Lower lobe of right lung (tissue), 2 donors: ENCODE data around the gene RAB19. TPM values are rescaled to one million over a fixed set of nuclear protein-coding genes. Genes with fewer than 3 reads are reported as not detected.
"Not testable (repeated sequence)": the region's sequence is repeated elsewhere in the genome, so short reads cannot be mapped to it uniquely, and the experiment has no call there.

Experiments
- ATAC-seq, 2 donors: fragments of 200-7000 bp; cut with Tn5 transposase; one replicate each; pipeline ENCODE4 v1.9.1; 2020 to 2022; ENCODE audit warnings: mild to moderate bottlenecking in 2 of 2, moderate library complexity in 2 of 2
- DNase-seq: peaks from one replicate; pipeline ENCODE4 v3.0.0-alpha.2; 2020
- H3K27ac ChIP-seq: fragments of 200-600 bp; one replicate; pipeline ENCODE4 v1.8.0; 2022
- H3K27me3 ChIP-seq: fragments of 200-600 bp; one replicate; pipeline ENCODE4 v1.8.0; 2022; ENCODE audit warnings: low read depth
- H3K36me3 ChIP-seq: fragments of 200-600 bp; one replicate; pipeline ENCODE4 v1.8.0; 2022; ENCODE audit warnings: mild to moderate bottlenecking
- H3K4me1 ChIP-seq: fragments of 200-600 bp; one replicate; pipeline ENCODE4 v1.8.0; 2022
- H3K4me3 ChIP-seq: fragments of 200-600 bp; one replicate; pipeline ENCODE4 v1.8.0; 2022; ENCODE audit warnings: mild to moderate bottlenecking
- H3K9me3 ChIP-seq: fragments of 200-600 bp; one replicate; pipeline ENCODE4 v1.8.0; 2022
- CTCF ChIP-seq: fragments of 200-600 bp; IDR thresholded peaks from one replicate; pipeline ENCODE4 v1.8.0; 2022; ENCODE audit warnings: antibody characterized with exemption, mild to moderate bottlenecking
- intact Hi-C: fragments of 100-400 bp; cut with DNase I; formaldehyde crosslinking; loops from one replicate; pipeline ENCODE4 v1.11.0; 2022
- total RNA-seq: library from RNA; stranded (reverse); fragmentation: NEBNext Ultra II Directional; extraction: Animal tissue kit (Norgen Biotek cat#: 25700); gene quantifications from one replicate; pipeline ENCODE4 v1.2.1, GENCODE V29; 2021
- donor health status: DM: no; HTN: yes; CAD: no; lungs with severe emphysema.

Gene RAB19
- total RNA-seq, 1 donor from 2014 or later = 1.7 TPM

DNA sequence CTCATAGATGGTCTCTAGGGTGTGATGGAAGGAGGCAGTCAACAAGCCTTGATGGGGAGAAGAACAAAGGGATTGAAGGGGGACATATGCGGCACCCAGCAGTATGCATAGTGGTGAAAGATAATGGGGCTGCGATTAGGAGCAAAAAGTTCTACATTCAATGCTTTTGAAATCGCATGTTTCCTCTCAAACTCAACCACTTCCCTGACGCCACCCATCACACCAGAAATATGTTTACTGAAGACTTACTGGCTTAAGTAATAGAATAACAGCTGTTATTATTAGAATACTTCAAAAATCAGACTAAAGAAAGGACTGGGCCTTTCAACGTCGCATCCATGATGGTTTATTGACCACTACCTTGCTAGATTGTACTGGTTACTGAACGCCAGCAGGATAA lies 44.0 kb downstream of the RAB19 start:
- no peak for ATAC-seq
- intact Hi-C loops = no loop called here

GRCh38 chr7:140448781-140449480 lies 45.1 kb downstream of the RAB19 start:
- no peak for ATAC-seq
- intact Hi-C loops = no loop called here
- no peak for DNase-seq

More for the DNA sequence above, 44.0 kb downstream of the RAB19 start:
- no peak for TF ChIP-seq CTCF
- H3K36me3 ChIP-seq = peaks cover 7% of the 10 kb centered on the region
- H3K9me3 ChIP-seq = no peaks in the 10 kb centered on the region
- peaks cover 11% of the 10 kb centered on the region for H3K4me1 ChIP-seq
- no peak overlapping the region for H3K4me3 ChIP-seq
- no peak overlapping the region for H3K27ac ChIP-seq
- no peaks in the 10 kb centered on the region for H3K27me3 ChIP-seq
- no peak for DNase-seq

GRCh38 chr7:140451716-140452115 lies 47.9 kb downstream of the RAB19 start:
- Histone ChIP-seq H3K27me3 (no peaks in the 10 kb centered on the region), H3K9me3 (no peaks in the 10 kb centered on the region), H3K36me3 (peaks cover 46% of the 10 kb centered on the region), H3K27ac (no peak overlapping the region), H3K4me1 (peaks cover 22% of the 10 kb centered on the region), H3K4me3 (no peak overlapping the region)
- no peak for ATAC-seq
- DNase-seq = no peak
- no peak for TF ChIP-seq CTCF
- intact Hi-C loops = no loop called here

More at GRCh38 chr7:140448781-140449480, 45.1 kb downstream of the RAB19 start:
- peaks cover 18% of the 10 kb centered on the region for H3K36me3 ChIP-seq
- H3K27ac ChIP-seq = no peak overlapping the region
- no peaks in the 10 kb centered on the region for H3K9me3 ChIP-seq
- H3K27me3 ChIP-seq = no peaks in the 10 kb centered on the region
- H3K4me3 ChIP-seq = no peak overlapping the region
- H3K4me1 ChIP-seq = peaks cover 11% of the 10 kb centered on the region
- no peak for TF ChIP-seq CTCF

DNA sequence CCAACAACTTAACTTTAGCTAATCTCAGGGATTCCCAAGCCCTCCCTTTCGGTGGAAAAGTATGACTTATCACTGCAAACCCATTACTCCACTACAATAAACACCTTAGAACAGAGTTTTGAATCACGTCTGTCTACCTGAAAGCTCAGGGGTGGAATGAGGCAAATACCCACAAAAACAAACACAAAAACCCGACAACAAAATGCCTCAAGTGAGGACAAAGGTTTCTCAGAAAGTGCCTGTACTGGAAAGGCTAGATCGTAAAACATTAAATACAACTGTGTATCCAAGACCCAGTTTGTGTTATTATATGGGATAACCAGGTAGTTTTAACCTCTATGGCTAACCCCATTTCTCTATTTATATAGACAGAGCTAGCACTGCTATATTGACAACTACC lies 49.4 kb downstream of the RAB19 start:
- ATAC-seq (no peak), DNase-seq (no peak)
- no peak for TF ChIP-seq CTCF
- no peak overlapping the region for H3K4me3 ChIP-seq
- H3K27me3 ChIP-seq = no peaks in the 10 kb centered on the region
- H3K36me3 ChIP-seq = peaks cover 60% of the 10 kb centered on the region
- H3K27ac ChIP-seq = no peak overlapping the region
- peaks cover 22% of the 10 kb centered on the region for H3K4me1 ChIP-seq
- intact Hi-C loops = no loop called here
- H3K9me3 ChIP-seq = no peaks in the 10 kb centered on the region

DNA sequence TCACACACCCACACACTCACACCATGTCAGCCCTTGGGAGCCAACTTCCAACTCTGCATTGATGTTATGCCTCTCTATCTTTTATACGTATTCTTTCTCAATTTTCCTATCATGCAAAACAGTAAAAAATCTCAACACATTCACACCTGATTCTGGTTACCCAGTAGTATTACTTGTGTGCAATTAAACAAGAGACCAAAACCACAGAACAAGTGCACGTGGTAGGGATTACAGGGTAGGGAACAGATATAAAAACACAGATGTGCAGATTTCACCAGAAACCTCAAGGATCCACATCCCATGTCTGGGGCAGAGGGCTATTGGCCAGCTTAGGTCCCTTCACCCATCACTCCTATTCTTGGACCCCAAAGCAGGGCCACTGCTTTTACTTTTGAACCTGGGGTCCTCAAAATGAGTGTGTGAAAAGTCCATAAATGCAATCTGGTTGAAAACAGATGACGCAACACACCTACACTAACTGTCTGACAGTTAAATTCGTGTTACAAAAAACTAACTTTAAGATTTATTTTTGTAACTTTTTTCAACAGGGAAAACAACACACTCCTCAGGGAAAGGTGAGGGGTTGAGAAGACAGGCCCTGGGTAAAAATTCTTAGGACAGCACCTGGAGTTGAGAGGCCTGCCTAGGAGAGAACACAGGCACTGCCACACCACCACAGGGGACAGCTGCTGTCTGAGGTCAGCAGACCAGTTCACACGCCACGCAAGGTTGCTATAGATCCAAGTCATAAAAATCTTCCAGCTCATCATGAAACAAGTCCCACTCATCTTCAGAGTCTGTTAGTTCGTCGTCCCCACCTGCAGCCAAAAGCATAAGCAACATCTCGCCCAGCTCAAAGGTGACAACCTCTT lies 50.2 kb downstream of the RAB19 start:
- peaks cover 67% of the 10 kb centered on the region for H3K36me3 ChIP-seq
- intact Hi-C loops, H3K27ac ChIP-seq, ATAC-seq, DNase-seq, H3K27me3 ChIP-seq, H3K4me3 ChIP-seq, H3K9me3 ChIP-seq: not testable (repeated sequence)
- H3K4me1 ChIP-seq = peaks cover 22% of the 10 kb centered on the region

GRCh38 chr7:140454657-140455015 lies 50.8 kb downstream of the RAB19 start:
- no peaks in the 10 kb centered on the region for H3K9me3 ChIP-seq
- ATAC-seq = no peak
- no peak overlapping the region for H3K27ac ChIP-seq
- DNase-seq = no peak
- H3K36me3 ChIP-seq = peaks cover 73% of the 10 kb centered on the region
- no peak overlapping the region for H3K4me3 ChIP-seq
- peaks cover 21% of the 10 kb centered on the region for H3K4me1 ChIP-seq
- intact Hi-C loops = no loop called here
- H3K27me3 ChIP-seq = no peaks in the 10 kb centered on the region
- no peak for TF ChIP-seq CTCF
